A549 (cell line): ENCODE results near the gene ZBTB38. TPM values are rescaled to one million over a fixed set of nuclear protein-coding genes. Genes with fewer than 3 reads are reported as not detected.

Source experiments
- ATAC-seq, 2 experiments: fragments of 200-7000 bp in 1 of 2; fragments of >200 bp in 1 of 2; cut with Nextera tagmentation in 1 of 2; cut with Tn5 transposase in 1 of 2; 3 replicates each; pipeline versions ENCODE4 v1.8.0 to v1.9.1; 2018 to 2020; ENCODE audit warnings: mild to moderate bottlenecking in 1 of 2, moderate library complexity in 1 of 2
- CTCF ChIA-PET: fragments of 300-600 bp; sonication (Branson Sonifier 250); formaldehyde crosslinking; extraction: SDS; loops from one replicate; lab custom pipeline; 2021; ENCODE audit warnings: antibody characterized with exemption, inconsistent platforms; lab: Yijun Ruan, JAX
- POLR2A ChIA-PET: fragments of 350-600 bp; formaldehyde crosslinking; extraction: SDS; loops from one replicate; lab custom pipeline; 2021; ENCODE audit warnings: antibody characterized with exemption, inconsistent platforms; lab: Yijun Ruan, JAX
- DNase-seq, 2 experiments: peaks; one replicate each; pipeline versions ENCODE4 v3.0.0 to v3.0.0-alpha.2; 2011 to 2016; ENCODE audit warnings: low read depth in 1 of 2, low spot score in 1 of 2
- FAIRE-seq: peaks from 2 replicates; lab custom pipeline; 2011; peaks lifted over from hg19 to GRCh38; lab: Jason Lieb, UNC
- H3K27ac ChIP-seq, 2 experiments: fragments of >200 bp; sonication (Bioruptor Twin); formaldehyde crosslinking; 3 replicates each; pipeline ENCODE4 v1.5.1; 2016 to 2017
- H3K4me1 ChIP-seq: fragments of >200 bp; sonication (Bioruptor Twin); formaldehyde crosslinking; 3 replicates; pipeline ENCODE4 v1.6.1; 2016
- H3K4me2 ChIP-seq: fragments of >200 bp; sonication (Bioruptor Twin); formaldehyde crosslinking; 3 replicates; pipeline ENCODE4 v1.6.1; 2016
- H3K4me3 ChIP-seq: fragments of >200 bp; sonication (Bioruptor Twin); formaldehyde crosslinking; 3 replicates; pipeline ENCODE4 v1.5.1; 2016
- H3K9me3 ChIP-seq: fragments of >200 bp; sonication (Bioruptor Twin); formaldehyde crosslinking; 3 replicates; pipeline ENCODE4 v1.6.1; 2016
- ATOH8 ChIP-seq: fragments of 250-450 bp; sonication (Bioruptor Pico); IDR thresholded peaks from 2 replicates; pipeline ENCODE4 v1.5.0; 2020; ENCODE audit warnings: low read depth, mild to moderate bottlenecking, moderate library complexity
- BHLHE40 ChIP-seq: IDR thresholded peaks from 2 replicates; pipeline ENCODE4 v1.6.1; 2012; ENCODE audit warnings: low read depth, low read length, inconsistent platforms
- CBX2 ChIP-seq: fragments of 200-600 bp; sonication (generic); IDR thresholded peaks from 2 replicates; pipeline ENCODE4 v1.6.1; 2016; ENCODE audit warnings: low read depth, mild to moderate bottlenecking, borderline replicate concordance
- CBX8 ChIP-seq: fragments of 200-600 bp; sonication (generic); IDR thresholded peaks from 2 replicates; pipeline ENCODE4 v1.6.1; 2016
- CEBPB ChIP-seq, 2 experiments: fragments of >200 bp in 1 of 2; sonication (Bioruptor Twin) in 1 of 2; formaldehyde crosslinking in 1 of 2; IDR thresholded peaks; 2 replicates each; pipeline ENCODE4 v1.6.1; 2012 to 2016
- CHD2 ChIP-seq: fragments of 150-350 bp; IDR thresholded peaks from 2 replicates; pipeline ENCODE4 v1.6.1; 2014; ENCODE audit warnings: low read length; ENCODE audit not compliant: partially characterized antibody
- CHD4 ChIP-seq: fragments of 200-600 bp; sonication (generic); IDR thresholded peaks from 2 replicates; pipeline ENCODE4 v1.6.1; 2016; ENCODE audit warnings: antibody characterized with exemption, mild to moderate bottlenecking, borderline replicate concordance
- CTCF ChIP-seq: fragments of >200 bp; sonication (Bioruptor Twin); formaldehyde crosslinking; IDR thresholded peaks from 3 replicates; pipeline ENCODE4 v1.5.1; 2016
- EHF ChIP-seq: fragments of 250-450 bp; sonication (Bioruptor Pico); IDR thresholded peaks from 2 replicates; pipeline ENCODE4 v1.5.0; 2020; ENCODE audit warnings: mild to moderate bottlenecking
- EHMT2 ChIP-seq: fragments of 200-600 bp; sonication (generic); IDR thresholded peaks from 2 replicates; pipeline ENCODE4 v1.6.1; 2016; ENCODE audit warnings: antibody characterized with exemption, low read depth, mild to moderate bottlenecking, moderate library complexity
- ELK1 ChIP-seq: fragments of 150-350 bp; IDR thresholded peaks from 2 replicates; pipeline ENCODE4 v1.6.1; 2014; ENCODE audit warnings: low read depth, mild to moderate bottlenecking, low read length
- EP300 ChIP-seq, 2 experiments: fragments of >200 bp; sonication (Bioruptor Twin); formaldehyde crosslinking; IDR thresholded peaks; 2 replicates in 1 of 2; 3 replicates in 1 of 2; pipeline ENCODE4 v1.6.1; 2016 to 2017
- FOSL2 ChIP-seq, 2 experiments: fragments of 450-650 bp in 1 of 2; fragments of >200 bp in 1 of 2; sonication (Bioruptor Twin) in 1 of 2; formaldehyde crosslinking; IDR thresholded peaks; 2 replicates each; pipeline versions ENCODE4 v1.5.0 to v1.6.1; 2016 to 2020; ENCODE audit warnings: mild to moderate bottlenecking in 1 of 2, moderate library complexity in 1 of 2
- FOXS1 ChIP-seq: fragments of 250-450 bp; sonication (Bioruptor Pico); IDR thresholded peaks from 2 replicates; pipeline ENCODE4 v1.5.0; 2020; ENCODE audit warnings: mild to moderate bottlenecking, moderate library complexity
- HDAC2 ChIP-seq: fragments of 200-600 bp; sonication (generic); IDR thresholded peaks from 2 replicates; pipeline ENCODE4 v1.6.1; 2016
- HMGXB4 ChIP-seq: fragments of 250-450 bp; sonication (Bioruptor Pico); IDR thresholded peaks from 2 replicates; pipeline ENCODE4 v1.5.0; 2021; ENCODE audit warnings: mild to moderate bottlenecking, moderate library complexity, borderline replicate concordance
- HOXB13 ChIP-seq: fragments of 250-450 bp; sonication (Bioruptor Pico); IDR thresholded peaks from 2 replicates; pipeline ENCODE4 v1.5.0; 2020; ENCODE audit warnings: low read depth, mild to moderate bottlenecking, moderate library complexity
- HOXB5 ChIP-seq: fragments of 250-450 bp; sonication (Bioruptor Pico); IDR thresholded peaks from 2 replicates; pipeline ENCODE4 v1.5.0; 2020; ENCODE audit warnings: mild to moderate bottlenecking, moderate library complexity
- JUN ChIP-seq, 2 experiments: fragments of >200 bp; sonication (Bioruptor Twin); formaldehyde crosslinking; IDR thresholded peaks; 2 replicates in 1 of 2; 3 replicates in 1 of 2; pipeline ENCODE4 v1.6.1; 2016 to 2017
- JUNB ChIP-seq: fragments of >200 bp; sonication (Bioruptor Twin); formaldehyde crosslinking; IDR thresholded peaks from 2 replicates; pipeline ENCODE4 v1.6.1; 2016
- KDM1A ChIP-seq: fragments of 200-600 bp; sonication (generic); IDR thresholded peaks from 2 replicates; pipeline ENCODE4 v1.6.1; 2016; ENCODE audit warnings: low read depth, mild to moderate bottlenecking
- MAFK ChIP-seq: fragments of 450-650 bp; IDR thresholded peaks from 2 replicates; pipeline ENCODE4 v1.6.1; 2014; ENCODE audit not compliant: partially characterized antibody
- MAZ ChIP-seq: fragments of 150-350 bp; IDR thresholded peaks from 2 replicates; pipeline ENCODE4 v1.6.1; 2014; ENCODE audit warnings: antibody characterized with exemption, low read depth, low read length, borderline replicate concordance
- MYC ChIP-seq: IDR thresholded peaks from 2 replicates; pipeline ENCODE4 v1.6.1; 2012; ENCODE audit warnings: mild to moderate bottlenecking, inconsistent platforms, low read length, improper control_type of control experiment, borderline replicate concordance
- NFE2L2 ChIP-seq: fragments of 150-350 bp; conservative IDR thresholded peaks from 2 replicates; pipeline ENCODE4 v1.6.1; 2014; ENCODE audit warnings: low read length
- NR3C1 ChIP-seq: fragments of >200 bp; sonication (Bioruptor Twin); formaldehyde crosslinking; IDR thresholded peaks from 3 replicates; pipeline ENCODE4 v1.6.1; 2017
- PHF8 ChIP-seq: fragments of 200-600 bp; sonication (generic); IDR thresholded peaks from 2 replicates; pipeline ENCODE4 v1.6.1; 2016; ENCODE audit warnings: low read depth, mild to moderate bottlenecking, antibody characterized with exemption, moderate library complexity, borderline replicate concordance
- POLR2A ChIP-seq: IDR thresholded peaks from 2 replicates; pipeline ENCODE4 v1.6.1; 2012; ENCODE audit warnings: mild to moderate bottlenecking, low read length
- POLR2AphosphoS2 ChIP-seq: conservative IDR thresholded peaks from 2 replicates; pipeline ENCODE4 v1.6.1; 2012; ENCODE audit warnings: low read length, improper control_type of control experiment, inconsistent platforms
- RAD21 ChIP-seq, 2 experiments: fragments of >200 bp in 1 of 2; sonication (Bioruptor Twin) in 1 of 2; formaldehyde crosslinking in 1 of 2; IDR thresholded peaks in 1 of 2; conservative IDR thresholded peaks in 1 of 2; 2 replicates in 1 of 2; 3 replicates in 1 of 2; pipeline ENCODE4 v1.6.1; 2012 to 2018; ENCODE audit warnings: inconsistent platforms in 1 of 2
- RFX5 ChIP-seq: fragments of 450-650 bp; IDR thresholded peaks from 2 replicates; pipeline ENCODE4 v1.7.1; 2014; ENCODE audit warnings: antibody characterized with exemption, mild to moderate bottlenecking, moderate library complexity
- RNF2 ChIP-seq: fragments of 200-600 bp; sonication (generic); IDR thresholded peaks from 2 replicates; pipeline ENCODE4 v1.6.1; 2016; ENCODE audit warnings: low read depth, mild to moderate bottlenecking, antibody characterized with exemption, moderate library complexity, borderline replicate concordance
- SMC3 ChIP-seq: fragments of >200 bp; sonication (Bioruptor Twin); formaldehyde crosslinking; IDR thresholded peaks from 3 replicates; pipeline ENCODE4 v1.6.1; 2018; ENCODE audit warnings: inconsistent platforms
- SREBF2 ChIP-seq: fragments of 450-650 bp; IDR thresholded peaks from 2 replicates; pipeline ENCODE4 v1.6.1; 2014; ENCODE audit warnings: mild to moderate bottlenecking, moderate library complexity
- ZFP36 ChIP-seq: fragments of 450-650 bp; IDR thresholded peaks from 2 replicates; pipeline ENCODE4 v1.6.1; 2014; ENCODE audit warnings: borderline replicate concordance; ENCODE audit not compliant: partially characterized antibody
- WGBS: methylation state at CpG from one replicate; pipeline ENCODE4 v1.1.6; 2017; ENCODE audit errors: missing lambda C conversion rate; 5-methylcytosine and 5-hydroxymethylcytosine counted together
- polyA plus RNA-seq, 4 experiments: library from polyadenylated mRNA; depleted of rRNA in 3 of 4; stranded (reverse); fragments of >200 nt; fragmentation: RNase III in 1 of 4; extraction: RNeasy Plus Mini Kit Qiagen cat#74134 plus additional on column Dnase treatment in 1 of 4; gene quantifications; 2 replicates in 3 of 4; 3 replicates in 1 of 4; pipeline ENCODE4 v1.2.3, GENCODE V29; 2011 to 2017

Gene ZBTB38
- polyA plus RNA-seq, 2 of the 4 experiments (the other 2 are of a cell fraction) = 72.0 to 110 TPM

- DNase-seq (peak in 1 of 2 experiments; percentile 85), FAIRE-seq (no peak), ATAC-seq (peak; percentile 30 to 54)
- Histone ChIP-seq H3K4me2 (peak overlapping the region; percentile 92), H3K9me3 (peaks cover 20% of the 10 kb centered on the region; the same call in 2 of the 3 replicates), H3K4me3 (no peak overlapping the region; the same call in 2 of the 3 replicates), H3K27ac (peak overlapping the region; percentile 99 to 100), H3K4me1 (peaks cover 67% of the 10 kb centered on the region)
- 78% methylated on average over 12 of the region's 12 CpGs for WGBS
- POLR2A ChIA-PET = interaction anchor here (0.7 to 3.2 kb wide), 8 partner anchors 34 to 136 kb away, joined by 3 to 16 read pairs (median 5); partner anchors contain the start of gene PXYLP1
- CTCF ChIA-PET = interaction anchor here (0.9 to 1.8 kb wide), 12 partner anchors 35 to 195 kb away, joined by 3 to 11 read pairs (median 4); no protein-coding TSS in a partner anchor
- TF ChIP-seq MAZ = no peak
- TF ChIP-seq EHMT2 = no peak
- TF ChIP-seq CTCF = no peak; the same call in 2 of the 3 replicates
- no peak for TF ChIP-seq CBX2
- TF ChIP-seq ATOH8 (CRISPR knock-in tag) = peak; percentile 83; the same call in 1 of the 2 replicates
- TF ChIP-seq JUNB = 0 out of 2 replicates have a peak, but pooled peaks have one; percentile 54
- TF ChIP-seq JUN (IDR thresholded peaks at IDR 0.05) = peak in 1 of 2 experiments; percentile 44; a peak in 2 of 5 replicates
- TF ChIP-seq POLR2AphosphoS2 = no peak
- TF ChIP-seq POLR2A = no peak
- peak; percentile 73 to 87; a peak in 3 of 5 replicates for TF ChIP-seq EP300 (IDR thresholded peaks at IDR 0.05)
- no peak for TF ChIP-seq HMGXB4 (CRISPR knock-in tag)
- TF ChIP-seq HDAC2 = no peak
- TF ChIP-seq NR3C1 = no peak
- TF ChIP-seq PHF8 = no peak
- TF ChIP-seq ELK1 = no peak
- TF ChIP-seq MAFK = no peak
- 0 out of 4 replicates have a peak, but pooled peaks of 1 of the 2 experiments have one; percentile 32 for TF ChIP-seq CEBPB (IDR thresholded peaks at IDR 0.05)
- TF ChIP-seq EHF (CRISPR knock-in tag) = no peak; the same call in 1 of the 2 replicates
- TF ChIP-seq FOXS1 (CRISPR knock-in tag) = no peak
- TF ChIP-seq NFE2L2 = no peak
- TF ChIP-seq BHLHE40 = no peak
- TF ChIP-seq CHD2 = no peak
- TF ChIP-seq RFX5 = no peak
- TF ChIP-seq SMC3 = no peak
- TF ChIP-seq CBX8 = no peak
- no peak for TF ChIP-seq MYC
- TF ChIP-seq RNF2 = no peak
- TF ChIP-seq FOSL2 (IDR thresholded peaks at IDR 0.05) = no peak; the same call in 1 of the 2 replicates
- peak; percentile 81 for TF ChIP-seq FOSL2 (CRISPR knock-in tag; IDR thresholded peaks at IDR 0.05)
- TF ChIP-seq HOXB5 = peak; percentile 78; the same call in 1 of the 2 replicates
- TF ChIP-seq RAD21 (conservative IDR thresholded peaks at IDR 0.05 in 1 of 2, IDR thresholded peaks at IDR 0.05 in 1 of 2) = no peak
- TF ChIP-seq ZFP36 = peak; percentile 61
- TF ChIP-seq SREBF2 = no peak
- TF ChIP-seq CHD4 = no peak
- TF ChIP-seq HOXB13 = peak; percentile 86; the same call in 1 of the 2 replicates
- TF ChIP-seq KDM1A = 0 out of 2 replicates have a peak, but pooled peaks have one; percentile 34
Measured at GRCh38 chr3:141367038-141367730, 1.1 kb upstream of the ZBTB38 start.
